HUES48 (cell line): ENCODE results near the gene COX7B2.

ENCODE experiments used
- H3K27ac ChIP-seq: one replicate; pipeline ENCODE4 v1.7.0; 2013; ENCODE audit warnings: low read depth, low read length, inconsistent platforms
- H3K27me3 ChIP-seq: 2 replicates; pipeline ENCODE4 v1.6.1; 2013; ENCODE audit warnings: mild to moderate bottlenecking, low read length; ENCODE audit not compliant: control insufficient read depth, insufficient read depth
- H3K36me3 ChIP-seq: 2 replicates; pipeline ENCODE4 v1.6.1; 2013; ENCODE audit warnings: low read length; ENCODE audit not compliant: control insufficient read depth, insufficient read depth
- H3K4me1 ChIP-seq: 2 replicates; pipeline ENCODE4 v1.6.1; 2013; ENCODE audit warnings: mild to moderate bottlenecking, low read length; ENCODE audit not compliant: control insufficient read depth, insufficient read depth
- H3K4me3 ChIP-seq: 2 replicates; pipeline ENCODE4 v1.5.1; 2013; ENCODE audit warnings: mild to moderate bottlenecking, low read depth, low read length
- H3K9ac ChIP-seq: 2 replicates; pipeline ENCODE4 v1.6.1; 2013; ENCODE audit warnings: mild to moderate bottlenecking, low read depth, low read length, moderate library complexity
- H3K9me3 ChIP-seq: 2 replicates; pipeline ENCODE4 v1.6.1; 2013; ENCODE audit warnings: low read length; ENCODE audit not compliant: control insufficient read depth, insufficient read depth

COX7B2 gene

GRCh38 chr4:46839128-46839527 lies 69.9 kb downstream of the COX7B2 start:
- no peaks in the 10 kb centered on the region for H3K9me3 ChIP-seq
- H3K4me1 ChIP-seq = peaks cover 10% of the 10 kb centered on the region
- peak overlapping the region; percentile 51 for H3K27ac ChIP-seq
- H3K9ac ChIP-seq = no peak overlapping the region
- no peak overlapping the region for H3K4me3 ChIP-seq
- no peaks in the 10 kb centered on the region for H3K27me3 ChIP-seq
- no peaks in the 10 kb centered on the region for H3K36me3 ChIP-seq

DNA sequence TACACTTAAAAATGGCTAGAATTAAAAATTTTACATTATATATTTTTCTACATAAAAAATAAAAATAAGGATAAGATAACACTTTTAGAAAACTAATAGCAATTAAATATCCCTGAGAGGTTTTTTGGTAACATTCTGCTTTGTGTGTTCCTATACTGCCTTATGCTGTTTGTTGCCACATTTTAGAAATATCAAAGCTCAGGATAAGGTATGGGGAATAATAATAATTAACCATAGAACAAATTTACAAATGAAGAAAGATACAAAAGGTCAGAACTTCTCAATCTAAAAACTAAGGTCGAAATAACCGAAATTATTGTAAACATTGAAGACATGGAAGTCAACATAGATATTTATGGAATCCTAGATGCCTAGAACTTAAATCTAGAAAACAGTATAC lies 71.4 kb downstream of the COX7B2 start:
- Histone ChIP-seq H3K9me3 (no peaks in the 10 kb centered on the region), H3K4me3 (no peak overlapping the region), H3K9ac (no peak overlapping the region)

GRCh38 chr4:46836584-46836983 lies 72.5 kb downstream of the COX7B2 start:
- Histone ChIP-seq H3K4me3 (no peak overlapping the region), H3K4me1 (peaks cover 10% of the 10 kb centered on the region), H3K27me3 (no peaks in the 10 kb centered on the region), H3K9ac (no peak overlapping the region), H3K9me3 (no peaks in the 10 kb centered on the region), H3K36me3 (no peaks in the 10 kb centered on the region), H3K27ac (no peak overlapping the region)

More for the DNA sequence above, 71.4 kb downstream of the COX7B2 start:
- Histone ChIP-seq H3K4me1 (peaks cover 10% of the 10 kb centered on the region), H3K27me3 (no peaks in the 10 kb centered on the region), H3K36me3 (no peaks in the 10 kb centered on the region), H3K27ac (no peak overlapping the region)

DNA sequence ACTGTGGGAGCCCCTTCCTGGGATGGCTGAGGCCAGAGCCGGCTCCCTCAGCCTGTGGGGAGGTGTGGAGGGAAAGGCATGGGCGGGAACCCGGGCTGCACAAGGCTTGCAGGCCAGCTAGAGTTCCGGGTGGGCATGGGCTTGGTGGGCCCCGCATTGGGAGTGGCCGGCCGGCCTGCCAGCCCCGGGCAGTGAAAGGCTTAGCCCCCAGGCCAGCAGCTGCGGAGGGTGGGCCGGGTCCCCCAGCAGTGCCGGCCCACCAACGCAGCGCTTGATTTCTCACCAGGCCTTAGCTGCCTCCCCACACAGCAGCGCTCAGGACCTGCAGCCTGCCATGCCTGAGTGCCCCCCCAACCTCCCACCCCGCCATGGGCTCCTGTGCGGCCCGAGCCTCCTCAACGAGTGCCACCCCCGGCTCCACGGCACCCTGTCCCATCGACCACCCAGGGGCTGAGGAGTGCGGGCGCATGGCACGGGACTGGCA lies 78.0 kb downstream of the COX7B2 start:
- Histone ChIP-seq H3K9ac (no peak overlapping the region), H3K27me3 (no peaks in the 10 kb centered on the region), H3K27ac (no peak overlapping the region), H3K4me1 (no peaks in the 10 kb centered on the region), H3K4me3 (no peak overlapping the region), H3K9me3 (no peaks in the 10 kb centered on the region), H3K36me3 (no peaks in the 10 kb centered on the region)

DNA sequence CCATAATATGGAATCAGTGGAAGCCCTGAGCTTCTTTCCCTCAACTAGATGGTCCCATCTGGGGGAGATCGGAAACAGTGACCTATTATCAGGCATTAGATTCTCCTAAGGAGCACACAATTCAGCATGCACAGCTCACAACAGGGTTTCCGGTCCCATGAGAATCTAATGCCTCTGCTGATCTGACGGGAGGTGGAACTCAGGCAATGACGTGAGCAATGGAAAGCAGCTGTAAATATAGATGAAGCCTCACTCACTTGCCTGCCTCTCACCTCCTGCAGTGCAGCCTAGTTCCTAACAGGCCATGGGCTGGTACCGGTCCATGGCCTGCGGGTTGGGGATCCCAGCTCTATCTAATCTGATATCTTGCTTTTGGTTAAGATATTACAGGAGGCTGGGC lies 88.9 kb downstream of the COX7B2 start:
- no peak overlapping the region for H3K9ac ChIP-seq
- no peaks in the 10 kb centered on the region for H3K27me3 ChIP-seq

DNA sequence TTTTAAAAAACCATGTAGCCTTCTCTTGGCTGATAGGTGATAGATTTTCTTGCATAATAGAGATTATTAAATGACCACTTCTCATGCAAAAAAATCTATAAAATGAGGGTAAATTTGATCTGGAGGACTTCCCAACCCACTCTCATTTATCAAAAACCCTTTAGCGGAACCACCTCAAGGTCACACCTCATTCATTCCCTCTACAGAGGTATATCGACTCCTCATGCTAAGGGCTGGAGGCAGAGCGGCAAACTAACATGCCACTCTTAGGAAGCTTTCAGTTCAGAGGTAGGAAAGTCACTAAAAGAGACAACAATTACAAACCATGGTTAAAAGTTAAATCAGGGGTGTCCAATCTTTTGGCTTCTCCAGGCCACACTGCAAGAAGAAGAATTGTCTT lies 90.0 kb downstream of the COX7B2 start:
- no peaks in the 10 kb centered on the region for H3K27me3 ChIP-seq
- no peaks in the 10 kb centered on the region for H3K36me3 ChIP-seq
- no peak overlapping the region for H3K4me3 ChIP-seq
- H3K9me3 ChIP-seq = no peaks in the 10 kb centered on the region
- H3K9ac ChIP-seq = no peak overlapping the region
- no peaks in the 10 kb centered on the region for H3K4me1 ChIP-seq
- H3K27ac ChIP-seq = no peak overlapping the region

More for the DNA sequence above, 88.9 kb downstream of the COX7B2 start:
- Histone ChIP-seq H3K4me3 (no peak overlapping the region), H3K36me3 (no peaks in the 10 kb centered on the region), H3K4me1 (no peaks in the 10 kb centered on the region), H3K27ac (no peak overlapping the region), H3K9me3 (no peaks in the 10 kb centered on the region)

DNA sequence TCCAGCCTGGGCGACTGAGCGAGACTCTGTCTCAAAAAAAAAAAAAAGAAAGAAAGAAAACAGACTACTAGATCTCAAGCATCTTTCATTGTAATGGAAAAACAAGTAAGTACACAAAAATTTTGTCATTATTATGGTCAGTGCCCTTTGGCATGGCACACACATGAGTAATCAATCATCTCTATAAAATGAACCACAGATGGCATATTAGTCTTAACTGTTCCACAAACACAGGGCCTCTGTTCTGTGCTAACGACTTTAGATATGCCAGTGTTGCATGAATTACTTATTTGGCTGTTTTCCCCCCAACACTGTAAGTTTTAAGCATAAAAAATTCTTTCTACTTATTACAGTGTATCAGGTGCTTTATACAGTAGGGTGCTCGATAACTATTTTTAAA lies 90.4 kb downstream of the COX7B2 start:
- Histone ChIP-seq H3K4me3 (no peak overlapping the region), H3K9ac (no peak overlapping the region), H3K27me3 (no peaks in the 10 kb centered on the region), H3K36me3 (no peaks in the 10 kb centered on the region), H3K27ac (no peak overlapping the region), H3K9me3 (no peaks in the 10 kb centered on the region), H3K4me1 (no peaks in the 10 kb centered on the region)

DNA sequence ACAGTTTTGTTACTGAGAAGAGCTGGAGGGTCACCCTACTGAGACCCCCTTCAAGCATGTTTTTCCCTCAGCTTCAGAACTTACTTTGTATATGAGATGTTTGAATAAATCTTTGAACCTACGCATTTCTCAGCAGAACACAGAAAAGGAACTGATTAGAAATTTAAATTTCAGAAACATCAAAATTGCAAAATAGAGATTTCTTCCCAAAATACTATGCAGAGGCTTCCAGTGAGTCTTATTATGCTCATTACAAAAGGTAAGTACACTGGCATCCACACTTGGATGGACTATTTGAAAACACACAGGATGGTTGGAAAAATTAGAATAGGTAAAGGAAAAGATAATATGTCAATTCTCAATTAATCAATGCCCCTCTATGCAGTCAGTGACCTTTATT lies 91.2 kb downstream of the COX7B2 start:
- Histone ChIP-seq H3K36me3 (no peaks in the 10 kb centered on the region), H3K9me3 (no peaks in the 10 kb centered on the region), H3K4me1 (no peaks in the 10 kb centered on the region), H3K9ac (no peak overlapping the region), H3K27ac (no peak overlapping the region), H3K27me3 (no peaks in the 10 kb centered on the region), H3K4me3 (no peak overlapping the region)

DNA sequence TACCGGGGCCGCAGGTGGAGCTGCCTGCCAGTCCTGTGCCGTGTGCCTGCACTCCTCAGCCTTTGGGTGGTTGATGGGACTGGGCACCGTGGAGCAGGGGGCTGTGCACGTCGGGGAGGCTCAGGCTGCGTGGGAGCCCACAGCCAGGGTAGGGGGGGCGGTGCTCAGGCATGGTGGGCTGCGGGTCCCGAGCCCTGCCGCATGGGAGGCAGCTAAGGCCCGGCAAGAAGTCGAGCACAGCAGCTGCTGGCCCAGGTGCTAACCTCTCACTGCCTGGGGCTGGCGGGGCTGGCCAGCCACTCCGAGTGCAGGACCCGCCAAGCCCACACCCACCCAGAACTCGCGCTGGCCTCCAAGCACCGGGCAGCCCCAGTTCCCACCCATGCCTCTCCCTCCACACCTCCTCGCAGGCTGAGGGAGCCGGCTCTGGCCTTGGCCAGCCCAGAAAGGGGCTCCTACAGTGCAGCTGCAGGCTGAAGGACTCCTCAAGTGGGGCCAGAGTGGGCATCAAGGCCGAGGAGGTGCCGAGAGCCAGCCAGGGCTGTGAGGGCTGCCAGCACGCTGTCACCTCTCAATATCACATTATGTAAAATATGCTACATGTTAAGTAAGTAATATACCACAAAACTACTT lies 104.1 kb downstream of the COX7B2 start:
- H3K4me1 ChIP-seq = no peaks in the 10 kb centered on the region
- no peak overlapping the region for H3K27ac ChIP-seq
- H3K9me3 ChIP-seq = no peaks in the 10 kb centered on the region
- no peaks in the 10 kb centered on the region for H3K36me3 ChIP-seq
- H3K27me3 ChIP-seq = no peaks in the 10 kb centered on the region
- H3K9ac ChIP-seq = no peak overlapping the region
- no peak overlapping the region for H3K4me3 ChIP-seq

DNA sequence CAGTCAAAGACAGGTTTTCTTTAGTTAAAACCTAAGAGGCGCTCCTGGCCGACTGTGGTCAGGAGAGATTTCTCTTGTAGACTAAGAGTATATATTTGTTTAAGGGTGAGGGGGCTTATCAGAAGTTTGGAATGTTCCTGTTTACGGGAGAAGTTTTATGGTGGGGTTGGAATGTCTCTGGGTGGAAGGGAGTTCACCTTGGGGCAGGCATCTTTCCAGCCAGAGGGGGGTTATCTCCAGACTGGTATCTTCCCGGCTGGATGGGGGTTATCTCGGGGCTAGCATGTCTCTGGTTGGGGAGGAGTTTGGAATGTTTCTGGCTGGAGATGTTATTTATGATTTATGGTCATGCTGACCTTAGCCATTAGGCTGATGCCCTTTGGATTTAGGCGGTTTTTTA lies 116.0 kb downstream of the COX7B2 start:
- Histone ChIP-seq H3K9me3 (0 out of 2 replicates have a peak, but pooled peaks cover 3% of the 10 kb centered on the region), H3K36me3 (no peaks in the 10 kb centered on the region), H3K4me3 (no peak overlapping the region), H3K9ac (no peak overlapping the region), H3K27me3 (no peaks in the 10 kb centered on the region), H3K4me1 (no peaks in the 10 kb centered on the region), H3K27ac (no peak overlapping the region)

GRCh38 chr4:46781434-46782092 lies 127.5 kb downstream of the COX7B2 start:
- Histone ChIP-seq H3K4me1 (no peaks in the 10 kb centered on the region), H3K9ac (no peak overlapping the region), H3K9me3 (peaks cover 17% of the 10 kb centered on the region), H3K4me3 (no peak overlapping the region), H3K27ac (no peak overlapping the region), H3K27me3 (no peaks in the 10 kb centered on the region), H3K36me3 (no peaks in the 10 kb centered on the region)
